ENCODE data around the gene SCG3.

DNA sequence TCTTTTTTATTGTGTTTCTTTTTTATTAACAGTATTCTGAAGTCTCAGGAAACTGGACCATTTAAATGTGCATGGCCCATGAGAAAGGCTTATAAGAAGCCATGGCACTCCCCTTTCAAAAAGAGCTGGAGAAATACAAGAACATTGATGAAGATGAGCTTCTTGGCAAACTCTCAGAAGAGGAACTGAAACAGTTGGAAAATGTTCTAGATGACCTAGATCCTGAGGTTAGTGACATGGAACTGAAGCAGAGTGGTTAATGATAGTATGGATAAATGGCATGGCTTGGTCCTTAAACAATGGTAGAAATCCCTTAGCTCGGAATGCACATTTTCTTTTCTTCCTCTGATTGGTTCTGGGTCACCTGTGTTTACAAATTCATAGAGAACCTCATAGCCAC, 85.0 kb downstream of the SCG3 start:
- TF ChIP-seq, protein P1, sequence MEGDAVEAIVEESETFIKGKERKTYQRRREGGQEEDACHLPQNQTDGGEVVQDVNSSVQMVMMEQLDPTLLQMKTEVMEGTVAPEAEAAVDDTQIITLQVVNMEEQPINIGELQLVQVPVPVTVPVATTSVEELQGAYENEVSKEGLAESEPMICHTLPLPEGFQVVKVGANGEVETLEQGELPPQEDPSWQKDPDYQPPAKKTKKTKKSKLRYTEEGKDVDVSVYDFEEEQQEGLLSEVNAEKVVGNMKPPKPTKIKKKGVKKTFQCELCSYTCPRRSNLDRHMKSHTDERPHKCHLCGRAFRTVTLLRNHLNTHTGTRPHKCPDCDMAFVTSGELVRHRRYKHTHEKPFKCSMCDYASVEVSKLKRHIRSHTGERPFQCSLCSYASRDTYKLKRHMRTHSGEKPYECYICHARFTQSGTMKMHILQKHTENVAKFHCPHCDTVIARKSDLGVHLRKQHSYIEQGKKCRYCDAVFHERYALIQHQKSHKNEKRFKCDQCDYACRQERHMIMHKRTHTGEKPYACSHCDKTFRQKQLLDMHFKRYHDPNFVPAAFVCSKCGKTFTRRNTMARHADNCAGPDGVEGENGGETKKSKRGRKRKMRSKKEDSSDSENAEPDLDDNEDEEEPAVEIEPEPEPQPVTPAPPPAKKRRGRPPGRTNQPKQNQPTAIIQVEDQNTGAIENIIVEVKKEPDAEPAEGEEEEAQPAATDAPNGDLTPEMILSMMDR (optimal IDR thresholded peaks at IDR 0.05 in 1 of 3, IDR thresholded peaks at IDR 0.05 in 1 of 3, conservative IDR thresholded peaks at IDR 0.05 in 1 of 3; ENCODE audit: extremely low read depth in 1 of 3, insufficient read depth in 2 of 3, low read length in 3 of 3), result no peak
- TF ChIP-seq EZH2 (IDR thresholded peaks at IDR 0.05; ENCODE audit: low read length), result no peak
